Measurements from ENCODE around the gene FGFR1OP2.
"Not testable (repeated sequence)": the region's sequence is repeated elsewhere in the genome, so short reads cannot be mapped to it uniquely, and the experiment has no call there.

FGFR1OP2 gene

GRCh38 chr12:26940516-26941214 lies 2.4 kb downstream of the FGFR1OP2 start:
- no peak for DNase-seq (ENCODE audit: low read depth in 2 of 3, low spot score in 2 of 3)

GRCh38 chr12:26941215-26941594 lies 2.9 kb downstream of the FGFR1OP2 start:
- no peak for DNase-seq (ENCODE audit: low read depth in 2 of 3, low spot score in 2 of 3)

- no peak for DNase-seq (ENCODE audit: low read depth in 2 of 3, low spot score in 2 of 3)
Observed at GRCh38 chr12:26948309-26948708, 10.0 kb downstream of the FGFR1OP2 start.

- no peak for DNase-seq (ENCODE audit: low read depth in 2 of 3, low spot score in 2 of 3)
Observed at GRCh38 chr12:26953447-26953846, 15.2 kb downstream of the FGFR1OP2 start.

GRCh38 chr12:26954027-26954426 lies 15.8 kb downstream of the FGFR1OP2 start:
- no peak for DNase-seq (ENCODE audit: low read depth in 2 of 3, low spot score in 2 of 3)

- DNase-seq (ENCODE audit: low read depth in 2 of 3, low spot score in 2 of 3): not testable (repeated sequence)
Observed at GRCh38 chr12:26961391-26961790, 23.1 kb downstream of the FGFR1OP2 start.

- no peak for DNase-seq (ENCODE audit: low read depth in 2 of 3, low spot score in 2 of 3)
Observed at GRCh38 chr12:26961803-26962202, 23.5 kb downstream of the FGFR1OP2 start.

- no peak for DNase-seq (ENCODE audit: low read depth in 2 of 3, low spot score in 2 of 3)
Observed at GRCh38 chr12:26963413-26963812, 25.1 kb downstream of the FGFR1OP2 start.

GRCh38 chr12:26966842-26967241 lies 28.6 kb downstream of the FGFR1OP2 start:
- DNase-seq (ENCODE audit: low read depth in 2 of 3, low spot score in 2 of 3): no peak

- no peak for DNase-seq (ENCODE audit: low read depth in 2 of 3, low spot score in 2 of 3)
Observed at GRCh38 chr12:26970136-26970535, 31.9 kb downstream of the FGFR1OP2 start.

- DNase-seq (ENCODE audit: low read depth in 2 of 3, low spot score in 2 of 3): peak in 2 of 3 experiments; percentile 18 to 23
Observed at GRCh38 chr12:26971963-26972362, 33.7 kb downstream of the FGFR1OP2 start.

GRCh38 chr12:26976687-26977086 lies 38.4 kb downstream of the FGFR1OP2 start:
- no peak for DNase-seq (ENCODE audit: low read depth in 2 of 3, low spot score in 2 of 3)

GRCh38 chr12:26978801-26979200 lies 40.5 kb downstream of the FGFR1OP2 start:
- no peak for DNase-seq (ENCODE audit: low read depth in 2 of 3, low spot score in 2 of 3)

- DNase-seq (ENCODE audit: low read depth in 2 of 3, low spot score in 2 of 3): no peak
Observed at GRCh38 chr12:26979733-26980132, 41.5 kb downstream of the FGFR1OP2 start.

GRCh38 chr12:26982866-26983265 lies 44.6 kb downstream of the FGFR1OP2 start:
- no peak for DNase-seq (ENCODE audit: low read depth in 2 of 3, low spot score in 2 of 3)

GRCh38 chr12:26987634-26988424 lies 49.6 kb downstream of the FGFR1OP2 start:
- DNase-seq (ENCODE audit: low read depth in 2 of 3, low spot score in 2 of 3): no peak

- DNase-seq (ENCODE audit: low read depth in 2 of 3, low spot score in 2 of 3): no peak
Observed at GRCh38 chr12:26988703-26989102, 50.4 kb downstream of the FGFR1OP2 start.

GRCh38 chr12:26989873-26990272 lies 51.6 kb downstream of the FGFR1OP2 start:
- no peak for DNase-seq (ENCODE audit: low read depth in 2 of 3, low spot score in 2 of 3)

GRCh38 chr12:26991826-26992225 lies 53.6 kb downstream of the FGFR1OP2 start:
- DNase-seq (ENCODE audit: low read depth in 2 of 3, low spot score in 2 of 3): no peak

- DNase-seq (ENCODE audit: low read depth in 2 of 3, low spot score in 2 of 3): no peak
Observed at GRCh38 chr12:26994109-26994508, 55.8 kb downstream of the FGFR1OP2 start.

GRCh38 chr12:26995706-26996105 lies 57.4 kb downstream of the FGFR1OP2 start:
- no peak for DNase-seq (ENCODE audit: low read depth in 2 of 3, low spot score in 2 of 3)

GRCh38 chr12:26997003-26997402 lies 58.7 kb downstream of the FGFR1OP2 start:
- no peak for DNase-seq (ENCODE audit: low read depth in 2 of 3, low spot score in 2 of 3)

GRCh38 chr12:27000961-27001360 lies 62.7 kb downstream of the FGFR1OP2 start:
- no peak for DNase-seq (ENCODE audit: low read depth in 2 of 3, low spot score in 2 of 3)
